Measurements from ENCODE around the gene PRKCB.

Gene PRKCB

DNA sequence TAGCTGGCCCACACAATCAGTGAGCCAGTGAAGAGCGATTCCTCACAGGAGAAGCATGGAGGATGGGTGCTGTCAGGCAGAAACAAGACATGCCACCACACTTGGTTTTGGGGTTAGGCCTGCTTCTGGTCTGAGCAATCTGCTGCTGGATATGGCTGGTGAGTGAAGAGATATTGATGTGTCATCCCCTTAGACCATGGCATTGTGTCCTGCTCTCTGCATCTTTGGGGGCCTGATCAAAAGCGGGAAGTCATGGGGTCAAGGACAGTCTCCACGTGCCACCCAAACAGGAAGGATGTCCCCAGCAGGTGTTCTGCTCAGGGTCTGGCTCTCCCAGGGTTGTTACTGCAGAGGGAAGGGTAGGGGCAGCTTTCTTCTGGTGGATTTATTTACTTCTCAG, 140.7 kb downstream of the PRKCB start:
- POLR2A ChIA-PET: no interaction called here
- CTCF ChIA-PET: no interaction called here
- H3K4me3 ChIP-seq (ENCODE audit: low read depth, low read length): no peak overlapping the region
- TF ChIP-seq, protein P1, sequence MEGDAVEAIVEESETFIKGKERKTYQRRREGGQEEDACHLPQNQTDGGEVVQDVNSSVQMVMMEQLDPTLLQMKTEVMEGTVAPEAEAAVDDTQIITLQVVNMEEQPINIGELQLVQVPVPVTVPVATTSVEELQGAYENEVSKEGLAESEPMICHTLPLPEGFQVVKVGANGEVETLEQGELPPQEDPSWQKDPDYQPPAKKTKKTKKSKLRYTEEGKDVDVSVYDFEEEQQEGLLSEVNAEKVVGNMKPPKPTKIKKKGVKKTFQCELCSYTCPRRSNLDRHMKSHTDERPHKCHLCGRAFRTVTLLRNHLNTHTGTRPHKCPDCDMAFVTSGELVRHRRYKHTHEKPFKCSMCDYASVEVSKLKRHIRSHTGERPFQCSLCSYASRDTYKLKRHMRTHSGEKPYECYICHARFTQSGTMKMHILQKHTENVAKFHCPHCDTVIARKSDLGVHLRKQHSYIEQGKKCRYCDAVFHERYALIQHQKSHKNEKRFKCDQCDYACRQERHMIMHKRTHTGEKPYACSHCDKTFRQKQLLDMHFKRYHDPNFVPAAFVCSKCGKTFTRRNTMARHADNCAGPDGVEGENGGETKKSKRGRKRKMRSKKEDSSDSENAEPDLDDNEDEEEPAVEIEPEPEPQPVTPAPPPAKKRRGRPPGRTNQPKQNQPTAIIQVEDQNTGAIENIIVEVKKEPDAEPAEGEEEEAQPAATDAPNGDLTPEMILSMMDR (IDR thresholded peaks at IDR 0.05; ENCODE audit: insufficient read depth, low read length, missing control alignments): no peak
- no peak for DNase-seq (ENCODE audit: low read depth, low spot score)

DNA sequence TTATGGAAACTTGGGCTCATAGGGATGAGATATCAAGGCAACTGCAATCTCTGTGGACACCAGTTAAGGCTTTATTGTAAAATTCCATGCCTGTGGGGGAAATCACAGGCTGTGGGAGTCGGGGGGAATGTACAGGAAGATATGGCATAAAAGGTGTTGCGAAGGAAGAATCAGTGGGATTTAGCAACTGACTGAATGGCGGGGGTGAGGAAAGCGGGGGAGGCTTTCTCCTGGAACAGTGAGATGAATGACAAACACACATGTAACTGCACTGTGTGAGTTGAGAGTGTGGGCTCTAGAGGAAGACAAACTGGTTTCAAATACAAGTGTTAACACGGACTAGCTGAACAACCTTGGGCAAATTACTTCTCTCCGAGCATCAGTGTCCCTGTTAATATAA, 143.7 kb downstream of the PRKCB start:
- no peak overlapping the region for H3K4me3 ChIP-seq (ENCODE audit: low read depth, low read length)
- POLR2A ChIA-PET: no interaction called here
- TF ChIP-seq, protein P1 (IDR thresholded peaks at IDR 0.05; ENCODE audit: insufficient read depth, low read length, missing control alignments): no peak
- DNase-seq (ENCODE audit: low read depth, low spot score): no peak
- CTCF ChIA-PET: no interaction called here

DNA sequence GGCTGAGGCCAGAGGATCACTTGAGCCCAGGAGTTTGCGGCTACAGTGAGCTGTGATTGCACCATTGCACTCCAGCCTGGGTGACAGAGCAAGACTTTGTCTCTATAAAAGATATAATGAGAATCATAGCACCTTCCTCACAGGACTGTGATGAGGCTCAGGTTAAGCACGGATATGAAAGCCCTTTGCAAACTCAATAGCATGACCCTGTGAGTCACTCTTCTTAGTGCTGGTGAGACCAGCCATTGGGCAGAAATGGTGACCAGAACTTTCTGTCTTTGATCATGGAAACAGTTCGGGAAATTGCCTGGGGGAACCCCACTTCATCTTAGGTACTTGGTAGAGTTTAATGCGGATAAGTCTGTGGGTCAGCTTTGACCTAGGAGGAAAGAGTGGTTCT, 144.2 kb downstream of the PRKCB start:
- no peak overlapping the region for H3K4me3 ChIP-seq (ENCODE audit: low read depth, low read length)
- ChIA-PET POLR2A (no interaction called here), CTCF (no interaction called here)
- DNase-seq (ENCODE audit: low read depth, low spot score): no peak
- TF ChIP-seq, protein P1 (IDR thresholded peaks at IDR 0.05; ENCODE audit: insufficient read depth, low read length, missing control alignments): no peak

DNA sequence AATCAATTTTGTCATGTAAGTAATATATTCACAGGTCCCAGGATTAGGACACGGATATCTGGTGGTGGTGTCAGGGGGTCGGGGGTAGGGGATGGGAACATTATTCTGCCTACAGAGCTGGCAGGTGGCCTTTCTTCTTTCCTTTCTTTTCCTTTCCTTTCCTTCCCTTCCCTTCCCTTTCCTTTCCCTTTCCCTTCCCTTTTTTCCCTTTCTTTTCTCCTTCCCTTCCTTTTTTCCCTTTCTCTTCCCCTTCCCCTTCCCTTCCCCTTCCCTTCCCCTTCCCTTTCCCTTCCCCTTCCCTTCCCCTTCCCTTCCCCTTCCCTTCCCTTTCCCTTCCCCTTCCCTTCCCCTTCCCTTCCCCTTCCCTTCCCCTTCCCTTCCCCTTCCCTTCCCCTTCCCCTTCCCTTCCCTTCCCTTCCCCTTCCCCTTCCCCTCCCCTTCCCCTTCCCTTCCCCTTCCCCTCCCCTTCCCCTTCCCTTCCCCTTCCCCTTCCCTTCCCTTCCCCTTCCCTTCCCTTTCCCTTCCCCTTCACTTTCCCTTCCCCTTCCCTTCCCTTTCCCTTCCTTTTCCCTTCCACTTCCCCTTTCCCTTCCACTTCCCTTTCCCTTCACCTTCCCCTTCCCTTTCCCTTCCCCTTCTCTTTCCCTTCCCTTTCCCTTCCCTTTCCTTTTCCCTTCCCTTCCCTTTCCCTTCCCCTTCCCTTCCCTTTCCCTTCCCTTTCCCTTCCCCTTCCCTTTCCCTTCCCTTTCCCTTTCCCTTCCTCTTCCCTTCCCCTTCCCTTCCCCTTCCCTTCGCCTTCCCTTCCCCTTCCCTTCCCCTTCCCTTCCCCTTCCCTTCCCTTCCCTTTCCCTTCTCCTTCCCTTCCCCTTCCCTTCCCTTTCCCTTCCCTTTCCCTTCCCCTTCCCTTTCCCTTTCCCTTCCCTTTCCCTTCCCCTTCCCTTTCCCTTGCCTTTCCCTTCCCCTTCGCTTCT, 145.9 kb downstream of the PRKCB start:
- ChIA-PET POLR2A (no interaction called here), CTCF (no interaction called here)
- no peak for DNase-seq (ENCODE audit: low read depth, low spot score)
- H3K4me3 ChIP-seq (ENCODE audit: low read depth, low read length): no peak overlapping the region
- TF ChIP-seq, protein P1 (IDR thresholded peaks at IDR 0.05; ENCODE audit: insufficient read depth, low read length, missing control alignments): no peak

DNA sequence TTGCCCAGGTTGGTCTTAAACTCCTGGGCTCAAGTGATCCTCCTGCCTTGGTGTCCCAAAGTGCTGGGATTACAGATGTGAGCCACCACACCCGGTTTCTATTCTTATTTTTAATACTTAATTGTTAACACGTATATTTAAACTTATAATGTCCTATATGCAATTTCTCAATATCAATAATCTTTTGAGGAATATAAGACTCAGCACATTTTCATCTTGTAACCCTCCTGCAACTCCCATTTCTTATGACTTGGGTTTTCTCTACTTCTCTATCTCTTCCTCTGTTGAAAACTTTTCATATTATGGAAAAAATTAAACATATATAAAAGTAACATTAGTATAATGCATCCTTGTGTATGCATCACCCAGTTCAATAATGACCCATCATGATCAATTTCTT, 150.7 kb downstream of the PRKCB start:
- POLR2A ChIA-PET: no interaction called here
- DNase-seq (ENCODE audit: low read depth, low spot score): no peak
- CTCF ChIA-PET: no interaction called here
- H3K4me3 ChIP-seq (ENCODE audit: low read depth, low read length): no peak overlapping the region
- TF ChIP-seq, protein P1 (IDR thresholded peaks at IDR 0.05; ENCODE audit: insufficient read depth, low read length, missing control alignments): no peak

DNA sequence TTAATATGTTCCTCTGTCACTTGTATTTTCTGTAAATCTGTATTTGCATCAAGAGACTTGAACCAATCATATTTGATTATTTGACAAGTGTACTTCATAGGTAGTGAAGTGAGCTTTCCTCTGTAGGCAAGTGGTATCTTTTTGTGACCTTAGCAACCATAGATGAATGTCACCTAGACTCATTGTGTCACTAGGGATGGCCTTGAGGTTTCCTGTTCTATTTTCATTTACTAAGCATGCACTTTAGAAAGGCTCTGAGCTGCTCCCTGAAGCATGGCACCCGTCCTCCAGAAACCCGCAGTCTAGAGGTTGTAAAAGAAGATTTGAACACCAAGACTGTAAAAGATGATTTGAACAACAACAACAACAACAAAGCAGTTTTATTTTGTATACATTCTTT, 151.7 kb downstream of the PRKCB start:
- TF ChIP-seq, protein P1 (IDR thresholded peaks at IDR 0.05; ENCODE audit: insufficient read depth, low read length, missing control alignments): no peak
- ChIA-PET CTCF (no interaction called here), POLR2A (no interaction called here)
- H3K4me3 ChIP-seq (ENCODE audit: low read depth, low read length): no peak overlapping the region
- no peak for DNase-seq (ENCODE audit: low read depth, low spot score)

All from AG04449 (cell line).